Naive B cell (primary cell): Measurements from ENCODE around the gene MAP3K8. TPM values are rescaled to one million over a fixed set of nuclear protein-coding genes. Genes with fewer than 3 reads are reported as not detected.
A peak's percentile ranks its signal among the peaks of the same experiment; 100 is the strongest.
"Not testable (repeated sequence)": the region's sequence is repeated elsewhere in the genome, so short reads cannot be mapped to it uniquely, and the experiment has no call there.

Source experiments
- ATAC-seq, 2 donors: fragments of 150-1000 bp; cut with Tn5 transposase; 2 replicates each; pipeline ENCODE4 v1.10.0; 2021; ENCODE audit warnings: low read depth in 2 of 2, mild to moderate bottlenecking in 2 of 2, moderate library complexity in 2 of 2
- DNase-seq: peaks from one replicate; pipeline ENCODE4 v3.0.0; 2022
- H3K27ac Mint-ChIP-seq, 6 donors: one replicate each; pipeline ENCODE4 v1.8.0; 2020 to 2022; ENCODE audit warnings: mild to moderate bottlenecking in 6 of 6, mixed read lengths in 6 of 6, moderate library complexity in 5 of 6, inconsistent platforms in 2 of 6
- H3K27me3 Mint-ChIP-seq, 3 donors: one replicate each; pipeline ENCODE4 v1.8.0; 2021 to 2022; ENCODE audit warnings: mixed read lengths in 3 of 3, mild to moderate bottlenecking in 1 of 3
- H3K36me3 Mint-ChIP-seq, 2 donors: one replicate each; pipeline ENCODE4 v1.8.0; 2020 to 2022; ENCODE audit warnings: mixed read lengths in 2 of 2, inconsistent platforms in 1 of 2, mild to moderate bottlenecking in 1 of 2
- H3K4me1 Mint-ChIP-seq, 3 donors: one replicate each; pipeline ENCODE4 v1.8.0; 2020 to 2022; ENCODE audit warnings: mixed read lengths in 3 of 3, inconsistent platforms in 1 of 3, mild to moderate bottlenecking in 1 of 3, moderate library complexity in 1 of 3
- H3K4me3 Mint-ChIP-seq, 8 donors: one replicate each; pipeline ENCODE4 v1.8.0; 2020 to 2022; ENCODE audit warnings: mild to moderate bottlenecking in 8 of 8, mixed read lengths in 8 of 8, moderate library complexity in 8 of 8, inconsistent platforms in 2 of 8
- H3K9me3 Mint-ChIP-seq, 7 donors: one replicate each; pipeline ENCODE4 v1.8.0; 2020 to 2022; ENCODE audit warnings: mixed read lengths in 7 of 7, mild to moderate bottlenecking in 5 of 7, inconsistent platforms in 2 of 7, moderate library complexity in 1 of 7
- polyA plus RNA-seq, 6 donors: library from polyadenylated mRNA; unstranded; fragments of 300-500 nt; fragmentation: Illumina TruSeq; gene quantifications; one replicate each; pipeline ENCODE4 v1.2.3, GENCODE V29; 2021; ENCODE audit warnings: low read depth in 6 of 6

MAP3K8 gene
- polyA plus RNA-seq, 6 donors from 2014 or later, result 75.2 to 122 (median 90.8) TPM

- Mint-ChIP-seq H3K36me3 (peaks cover 10 to 11% of the 10 kb centered on the region in 2 donors), H3K9me3 (no peaks in the 10 kb centered on the region), H3K27ac (peak overlapping the region in 3 of 6 donors; percentile 28 to 77 (median 61)), H3K4me1 (peaks cover 13 to 65% (median 44%) of the 10 kb centered on the region in 3 donors), H3K27me3 (no peaks in the 10 kb centered on the region), H3K4me3 (no peak overlapping the region)
- DNase-seq (no peak), ATAC-seq (no peak)
Measured at GRCh38 chr10:30462513-30462912, 28.5 kb downstream of the MAP3K8 start.

GRCh38 chr10:30463944-30464451 lies 30.0 kb downstream of the MAP3K8 start:
- no peak for DNase-seq
- no peaks in the 10 kb centered on the region for H3K27me3 Mint-ChIP-seq
- peaks cover 19 to 72% (median 49%) of the 10 kb centered on the region in 3 donors for H3K4me1 Mint-ChIP-seq
- H3K4me3 Mint-ChIP-seq, result peak overlapping the region in 1 of 8 donors; percentile 58
- peaks cover 10 to 11% of the 10 kb centered on the region in 2 donors for H3K36me3 Mint-ChIP-seq
- ATAC-seq, result no peak
- H3K27ac Mint-ChIP-seq, result peak overlapping the region; percentile 41 to 95 (median 86)
- H3K9me3 Mint-ChIP-seq, result no peaks in the 10 kb centered on the region

GRCh38 chr10:30464675-30465074 lies 30.7 kb downstream of the MAP3K8 start:
- Mint-ChIP-seq H3K36me3 (peaks cover 10 to 11% of the 10 kb centered on the region in 2 donors), H3K4me1 (peaks cover 19 to 72% (median 51%) of the 10 kb centered on the region in 3 donors), H3K27me3 (no peaks in the 10 kb centered on the region), H3K27ac (peak overlapping the region; percentile 41 to 93 (median 86)), H3K9me3 (no peaks in the 10 kb centered on the region), H3K4me3 (no peak overlapping the region)
- DNase-seq (no peak), ATAC-seq (no peak)

- H3K4me3 Mint-ChIP-seq, result peak overlapping the region in 1 of 8 donors; percentile 16
- H3K4me1 Mint-ChIP-seq, result peaks cover 24 to 69% (median 51%) of the 10 kb centered on the region in 3 donors
- peaks cover 0 to 1% (median 0%) of the 10 kb centered on the region in 7 donors for H3K9me3 Mint-ChIP-seq
- DNase-seq (no peak), ATAC-seq (no peak)
- peaks cover 0 to 4% of the 10 kb centered on the region in 2 donors for H3K36me3 Mint-ChIP-seq
- peak overlapping the region; percentile 16 to 66 (median 60) for H3K27ac Mint-ChIP-seq
- H3K27me3 Mint-ChIP-seq, result no peaks in the 10 kb centered on the region
Measured at GRCh38 chr10:30466445-30466844, 32.5 kb downstream of the MAP3K8 start.

GRCh38 chr10:30467651-30468338 lies 33.8 kb downstream of the MAP3K8 start:
- ATAC-seq, result peak; percentile 99 to 100
- H3K36me3 Mint-ChIP-seq, result no peaks in the 10 kb centered on the region
- H3K27me3 Mint-ChIP-seq, result no peaks in the 10 kb centered on the region
- H3K27ac Mint-ChIP-seq, result peak overlapping the region; percentile 63 to 87 (median 74)
- DNase-seq, result peak; percentile 58
- peaks cover 0 to 1% (median 0%) of the 10 kb centered on the region in 7 donors for H3K9me3 Mint-ChIP-seq
- peak overlapping the region; percentile 4 to 85 (median 71) for H3K4me3 Mint-ChIP-seq
- peaks cover 31 to 72% (median 51%) of the 10 kb centered on the region in 3 donors for H3K4me1 Mint-ChIP-seq

GRCh38 chr10:30472414-30473155 lies 38.6 kb downstream of the MAP3K8 start:
- H3K4me3 Mint-ChIP-seq, result peak overlapping the region in 1 of 8 donors; percentile 40
- H3K27ac Mint-ChIP-seq, result peak overlapping the region in 4 of 6 donors; percentile 42 to 67 (median 53)
- H3K27me3 Mint-ChIP-seq, result no peaks in the 10 kb centered on the region
- ATAC-seq (no peak), DNase-seq (no peak)
- H3K4me1 Mint-ChIP-seq, result peaks cover 43 to 57% (median 56%) of the 10 kb centered on the region in 3 donors
- no peaks in the 10 kb centered on the region for H3K36me3 Mint-ChIP-seq
- peaks cover 0 to 3% (median 0%) of the 10 kb centered on the region in 7 donors for H3K9me3 Mint-ChIP-seq

GRCh38 chr10:30475515-30475914 lies 41.5 kb downstream of the MAP3K8 start:
- H3K9me3 Mint-ChIP-seq, H3K27me3 Mint-ChIP-seq, DNase-seq, H3K36me3 Mint-ChIP-seq, ATAC-seq: not testable (repeated sequence)
- Mint-ChIP-seq H3K4me1 (peaks cover 28 to 46% (median 32%) of the 10 kb centered on the region in 3 donors), H3K27ac (peak overlapping the region in 4 of 6 donors; percentile 66 to 96 (median 80)), H3K4me3 (peak overlapping the region in 4 of 8 donors; percentile 6 to 60 (median 36))

- no peaks in the 10 kb centered on the region for H3K36me3 Mint-ChIP-seq
- peaks cover 0 to 5% (median 0%) of the 10 kb centered on the region in 7 donors for H3K9me3 Mint-ChIP-seq
- peaks cover 33 to 55% (median 39%) of the 10 kb centered on the region in 3 donors for H3K4me1 Mint-ChIP-seq
- no peak for ATAC-seq
- H3K4me3 Mint-ChIP-seq, result peak overlapping the region in 6 of 8 donors; percentile 6 to 84 (median 54)
- peak overlapping the region; percentile 44 to 94 (median 83) for H3K27ac Mint-ChIP-seq
- DNase-seq, result no peak
- no peaks in the 10 kb centered on the region for H3K27me3 Mint-ChIP-seq
Measured at GRCh38 chr10:30476511-30477155, 42.6 kb downstream of the MAP3K8 start.

- not testable (repeated sequence) for DNase-seq, H3K9me3 Mint-ChIP-seq, H3K27me3 Mint-ChIP-seq, ATAC-seq, H3K4me3 Mint-ChIP-seq, H3K36me3 Mint-ChIP-seq, H3K27ac Mint-ChIP-seq
- peaks cover 23 to 49% (median 48%) of the 10 kb centered on the region in 3 donors for H3K4me1 Mint-ChIP-seq
Measured at GRCh38 chr10:30479513-30479912, 45.5 kb downstream of the MAP3K8 start.

GRCh38 chr10:30481603-30482002 lies 47.6 kb downstream of the MAP3K8 start:
- Mint-ChIP-seq H3K4me3 (peak overlapping the region in 6 of 8 donors; percentile 6 to 71 (median 31)), H3K4me1 (peaks cover 15 to 36% (median 34%) of the 10 kb centered on the region in 3 donors), H3K27ac (peak overlapping the region in 5 of 6 donors; percentile 1 to 70 (median 35)), H3K36me3 (no peaks in the 10 kb centered on the region), H3K27me3 (no peaks in the 10 kb centered on the region), H3K9me3 (peaks cover 0 to 8% (median 0%) of the 10 kb centered on the region in 7 donors)
- no peak for ATAC-seq
- DNase-seq, result no peak

- H3K27me3 Mint-ChIP-seq, result no peaks in the 10 kb centered on the region
- peak; percentile 90 to 93 for ATAC-seq
- H3K4me1 Mint-ChIP-seq, result peaks cover 50 to 73% (median 58%) of the 10 kb centered on the region in 3 donors
- H3K36me3 Mint-ChIP-seq, result no peaks in the 10 kb centered on the region
- peak overlapping the region; percentile 86 to 97 (median 94) for H3K27ac Mint-ChIP-seq
- DNase-seq, result peak; percentile 72
- H3K4me3 Mint-ChIP-seq, result peak overlapping the region; percentile 73 to 92 (median 82)
- H3K9me3 Mint-ChIP-seq, result no peaks in the 10 kb centered on the region
Measured at GRCh38 chr10:30488316-30488715, 54.3 kb downstream of the MAP3K8 start.

GRCh38 chr10:30489346-30489745 lies 55.4 kb downstream of the MAP3K8 start:
- Mint-ChIP-seq H3K4me1 (peaks cover 61 to 78% (median 69%) of the 10 kb centered on the region in 3 donors), H3K9me3 (peaks cover 0 to 4% (median 0%) of the 10 kb centered on the region in 7 donors), H3K36me3 (peaks cover 0 to 3% of the 10 kb centered on the region in 2 donors), H3K27me3 (no peaks in the 10 kb centered on the region), H3K4me3 (peak overlapping the region; percentile 73 to 92 (median 80)), H3K27ac (peak overlapping the region; percentile 86 to 97 (median 94))
- ATAC-seq (no peak), DNase-seq (no peak)
